Neuron (in vitro differentiated cells): ENCODE measurements around the gene SDK2.
"Not testable (repeated sequence)": the region's sequence is repeated elsewhere in the genome, so short reads cannot be mapped to it uniquely, and the experiment has no call there.

Experiments
- H2AFZ ChIP-seq: one replicate; pipeline ENCODE4 v1.6.1; 2013; ENCODE audit warnings: low read depth, mild to moderate bottlenecking, inconsistent platforms, low read length, moderate library complexity
- H3K27me3 ChIP-seq: one replicate; pipeline ENCODE4 v1.6.1; 2013; ENCODE audit warnings: low read length; ENCODE audit not compliant: insufficient read depth
- H3K36me3 ChIP-seq: one replicate; pipeline ENCODE4 v1.6.1; 2013; ENCODE audit warnings: low read length; ENCODE audit not compliant: insufficient read depth
- H3K4me1 ChIP-seq: one replicate; pipeline ENCODE4 v1.6.1; 2013; ENCODE audit warnings: low read length; ENCODE audit not compliant: insufficient read depth
- H3K4me3 ChIP-seq: 2 replicates; pipeline ENCODE4 v1.5.1; 2013; ENCODE audit warnings: mild to moderate bottlenecking, low read length, moderate library complexity
- H3K9me3 ChIP-seq: one replicate; pipeline ENCODE4 v1.6.1; 2013; ENCODE audit warnings: low read length

SDK2 gene

DNA sequence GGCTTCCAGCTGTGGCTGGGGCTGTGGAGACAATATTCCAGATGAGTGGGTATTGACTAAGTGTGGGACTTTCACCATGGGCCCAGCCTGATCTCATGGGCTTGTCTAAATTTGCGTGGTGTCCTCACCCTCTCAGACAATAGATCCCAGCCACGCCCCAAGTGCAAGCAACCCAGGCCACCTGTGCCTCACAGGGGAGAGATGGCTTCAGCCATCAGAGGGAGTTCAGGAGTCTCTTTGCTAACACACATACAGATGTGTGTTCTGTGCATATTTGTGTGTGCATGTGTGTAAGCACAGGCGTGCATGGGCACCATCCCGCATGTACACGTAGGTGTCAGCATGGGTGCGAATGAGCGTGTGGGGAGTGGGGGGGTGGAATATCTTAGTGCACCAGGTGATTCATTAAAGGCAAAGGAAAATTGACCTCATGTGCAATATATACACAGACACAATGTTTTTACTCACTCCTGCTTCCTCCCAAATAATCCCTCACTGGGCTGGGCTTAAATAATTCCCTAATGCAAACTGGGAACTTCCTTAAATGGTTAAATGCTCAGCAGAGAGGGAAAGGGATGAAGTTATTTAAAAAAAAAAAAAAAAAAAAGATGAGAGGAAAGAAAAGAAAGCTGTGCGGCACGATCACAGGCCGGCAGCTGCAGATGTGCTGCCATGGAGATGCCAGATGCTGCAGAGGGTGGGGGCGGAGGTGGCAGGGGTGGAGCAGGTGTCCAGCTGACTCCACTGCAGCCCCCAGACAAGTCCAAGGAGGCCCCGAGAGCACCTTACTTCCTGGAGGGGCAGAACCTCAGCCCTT lies 308.4 kb downstream of the SDK2 start:
- H3K4me3 ChIP-seq: no peak overlapping the region
- H3K9me3 ChIP-seq: no peaks in the 10 kb centered on the region
- H2AFZ ChIP-seq: no peak overlapping the region
- peaks cover 23% of the 10 kb centered on the region for H3K4me1 ChIP-seq
- peaks cover 3% of the 10 kb centered on the region for H3K36me3 ChIP-seq
- no peaks in the 10 kb centered on the region for H3K27me3 ChIP-seq

DNA sequence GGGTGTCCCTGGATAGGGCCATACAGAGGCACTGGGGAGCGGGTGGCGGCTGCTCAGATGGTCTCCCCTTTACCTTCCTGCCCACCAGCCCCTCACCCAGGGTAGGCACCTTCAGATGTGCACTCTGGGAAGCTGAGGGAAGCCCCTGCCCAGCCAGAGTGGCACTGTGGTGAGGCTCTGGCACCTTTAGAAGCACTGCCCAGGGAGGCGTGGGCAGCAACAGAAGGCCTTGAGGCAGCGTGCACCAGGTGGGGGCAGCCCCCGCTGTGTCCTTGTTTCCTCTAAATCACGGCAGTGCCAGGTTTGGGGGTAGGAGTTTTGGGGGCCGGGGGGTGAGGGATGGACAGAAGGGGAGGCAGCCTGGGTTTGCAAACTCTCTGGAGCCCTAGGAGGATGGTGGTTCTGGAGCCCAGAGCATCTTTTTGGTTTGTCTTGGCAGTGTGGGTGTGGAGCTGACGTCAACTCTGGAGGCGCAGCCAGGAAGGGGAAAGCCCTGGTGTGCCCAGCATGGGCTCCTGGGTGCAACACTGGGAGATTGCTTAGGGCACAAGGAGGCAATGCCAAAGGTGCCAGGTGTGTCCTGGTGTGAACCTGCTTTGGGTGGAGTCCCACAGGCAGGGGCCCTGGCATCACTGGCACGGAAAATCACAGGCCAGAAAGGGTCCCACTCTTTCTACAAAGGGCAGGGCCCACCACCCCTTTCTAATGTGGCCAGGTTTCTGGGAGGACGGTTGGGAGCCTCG lies 309.3 kb downstream of the SDK2 start:
- Histone ChIP-seq H3K4me3 (no peak overlapping the region), H3K27me3 (no peaks in the 10 kb centered on the region), H3K9me3 (no peaks in the 10 kb centered on the region), H3K36me3 (peaks cover 3% of the 10 kb centered on the region), H2AFZ (no peak overlapping the region), H3K4me1 (peaks cover 23% of the 10 kb centered on the region)

GRCh38 chr17:73333445-73333844 lies 310.8 kb downstream of the SDK2 start:
- H3K4me1 ChIP-seq: peaks cover 23% of the 10 kb centered on the region
- H2AFZ ChIP-seq, H3K27me3 ChIP-seq, H3K36me3 ChIP-seq, H3K4me3 ChIP-seq, H3K9me3 ChIP-seq: not testable (repeated sequence)

DNA sequence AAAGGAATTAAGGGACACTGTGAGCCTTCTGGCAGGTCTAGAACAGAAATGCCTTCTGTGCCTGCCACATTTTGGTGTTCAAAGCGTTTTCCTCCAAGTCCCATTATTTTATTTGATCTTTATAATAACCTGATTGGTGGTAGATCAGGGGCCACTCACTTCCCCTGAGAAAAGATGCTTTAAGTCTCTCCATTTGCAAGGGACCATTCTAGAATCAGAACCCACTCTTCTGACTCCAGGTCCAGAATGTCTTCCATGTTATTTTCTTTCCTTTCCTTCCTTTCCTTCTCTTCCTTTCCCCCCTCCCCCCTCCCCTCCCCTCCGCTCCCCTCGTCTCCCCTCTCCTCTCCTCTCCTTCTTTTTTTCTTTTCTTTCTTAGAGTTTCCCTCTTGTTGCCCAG lies 313.2 kb downstream of the SDK2 start:
- Histone ChIP-seq H3K4me1 (peaks cover 1% of the 10 kb centered on the region), H3K9me3 (no peaks in the 10 kb centered on the region), H3K4me3 (no peak overlapping the region), H2AFZ (no peak overlapping the region), H3K27me3 (no peaks in the 10 kb centered on the region), H3K36me3 (no peaks in the 10 kb centered on the region)

- Histone ChIP-seq H3K36me3 (no peaks in the 10 kb centered on the region), H3K27me3 (no peaks in the 10 kb centered on the region)
Measured at GRCh38 chr17:73327676-73328075, 316.6 kb downstream of the SDK2 start.

DNA sequence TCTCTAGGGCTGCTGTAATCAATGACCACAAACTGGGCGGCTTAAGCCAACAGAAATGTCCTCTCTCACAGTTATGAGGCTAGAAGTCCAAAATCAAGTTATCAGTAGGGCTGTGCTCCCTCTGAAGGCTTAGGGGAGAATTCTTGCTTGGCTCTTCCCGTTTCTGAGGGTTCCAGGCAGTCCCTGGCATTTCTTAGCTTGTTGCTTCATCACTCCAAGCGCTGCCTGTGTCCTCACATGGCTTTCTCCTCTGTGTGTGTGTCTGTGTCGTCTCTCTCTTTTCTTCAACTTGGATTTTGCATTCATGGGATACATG lies 318.8 kb downstream of the SDK2 start:
- H3K4me3 ChIP-seq: no peak overlapping the region
- H3K27me3 ChIP-seq: no peaks in the 10 kb centered on the region
- peaks cover 12% of the 10 kb centered on the region for H3K4me1 ChIP-seq
- H3K9me3 ChIP-seq: no peaks in the 10 kb centered on the region
- H3K36me3 ChIP-seq: no peaks in the 10 kb centered on the region
- no peak overlapping the region for H2AFZ ChIP-seq

More at GRCh38 chr17:73327676-73328075, 316.6 kb downstream of the SDK2 start:
- no peaks in the 10 kb centered on the region for H3K9me3 ChIP-seq
- H2AFZ ChIP-seq: no peak overlapping the region
- H3K4me3 ChIP-seq: no peak overlapping the region
- H3K4me1 ChIP-seq: peaks cover 6% of the 10 kb centered on the region

DNA sequence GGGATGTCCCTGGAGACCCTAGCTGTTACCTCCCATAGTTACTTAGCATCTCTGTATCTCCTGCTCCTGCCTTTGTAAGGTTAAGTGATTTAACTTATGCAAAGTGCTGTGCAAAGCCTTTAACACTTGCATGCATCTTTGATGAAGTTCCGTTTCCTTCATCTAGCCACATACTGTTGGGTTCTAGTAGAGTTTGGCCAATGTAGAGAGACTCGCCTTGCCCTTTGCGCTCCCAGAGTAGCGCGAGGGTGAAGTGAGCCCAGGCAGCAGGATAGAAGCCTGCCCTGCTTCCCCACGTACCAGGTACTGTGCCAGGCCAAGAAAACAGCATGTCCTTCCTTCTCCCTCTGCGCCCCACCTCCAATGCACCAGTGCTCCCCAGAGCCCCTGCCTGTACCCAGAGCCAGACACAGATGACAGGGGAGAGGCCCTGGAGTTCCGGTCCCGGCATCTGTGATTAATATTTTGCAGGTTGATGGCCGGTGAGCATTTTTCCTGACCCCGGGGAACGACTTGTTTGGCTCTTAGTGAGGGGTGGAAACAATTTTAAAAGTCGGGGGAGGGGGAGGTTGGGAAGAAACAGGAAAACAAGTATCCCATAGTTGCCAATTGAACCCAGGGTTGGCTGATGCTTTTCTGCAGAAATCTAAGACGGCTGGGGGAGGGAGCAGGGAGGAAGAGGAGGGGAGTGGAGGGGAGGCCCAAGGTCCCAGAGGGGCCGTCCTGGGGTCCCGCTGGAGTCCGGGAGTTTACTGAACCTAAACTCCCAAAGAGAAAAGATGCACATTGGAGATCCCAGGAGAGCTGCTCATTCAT lies 319.3 kb downstream of the SDK2 start:
- Histone ChIP-seq H3K27me3 (no peaks in the 10 kb centered on the region), H3K9me3 (no peaks in the 10 kb centered on the region), H3K4me3 (no peak overlapping the region), H2AFZ (no peak overlapping the region), H3K4me1 (peaks cover 13% of the 10 kb centered on the region), H3K36me3 (no peaks in the 10 kb centered on the region)

GRCh38 chr17:73324160-73324475 lies 320.1 kb downstream of the SDK2 start:
- Histone ChIP-seq H2AFZ (no peak overlapping the region), H3K36me3 (no peaks in the 10 kb centered on the region), H3K27me3 (no peaks in the 10 kb centered on the region), H3K4me3 (no peak overlapping the region), H3K9me3 (no peaks in the 10 kb centered on the region), H3K4me1 (peaks cover 13% of the 10 kb centered on the region)

- H3K4me3 ChIP-seq: no peak overlapping the region
Measured at GRCh38 chr17:73323409-73324159, 320.7 kb downstream of the SDK2 start.

GRCh38 chr17:73320601-73321264 lies 323.5 kb downstream of the SDK2 start:
- Histone ChIP-seq H2AFZ (no peak overlapping the region), H3K4me1 (peaks cover 21% of the 10 kb centered on the region)

More at GRCh38 chr17:73323409-73324159, 320.7 kb downstream of the SDK2 start:
- Histone ChIP-seq H2AFZ (no peak overlapping the region), H3K27me3 (no peaks in the 10 kb centered on the region), H3K4me1 (peaks cover 16% of the 10 kb centered on the region), H3K9me3 (no peaks in the 10 kb centered on the region), H3K36me3 (no peaks in the 10 kb centered on the region)

GRCh38 chr17:73319766-73320165 lies 324.5 kb downstream of the SDK2 start:
- no peak overlapping the region for H2AFZ ChIP-seq
- H3K4me3 ChIP-seq: no peak overlapping the region
- H3K27me3 ChIP-seq: no peaks in the 10 kb centered on the region
- no peaks in the 10 kb centered on the region for H3K36me3 ChIP-seq
- peaks cover 21% of the 10 kb centered on the region for H3K4me1 ChIP-seq
- no peaks in the 10 kb centered on the region for H3K9me3 ChIP-seq

More at GRCh38 chr17:73320601-73321264, 323.5 kb downstream of the SDK2 start:
- Histone ChIP-seq H3K36me3 (no peaks in the 10 kb centered on the region), H3K9me3 (no peaks in the 10 kb centered on the region), H3K4me3 (no peak overlapping the region), H3K27me3 (no peaks in the 10 kb centered on the region)

DNA sequence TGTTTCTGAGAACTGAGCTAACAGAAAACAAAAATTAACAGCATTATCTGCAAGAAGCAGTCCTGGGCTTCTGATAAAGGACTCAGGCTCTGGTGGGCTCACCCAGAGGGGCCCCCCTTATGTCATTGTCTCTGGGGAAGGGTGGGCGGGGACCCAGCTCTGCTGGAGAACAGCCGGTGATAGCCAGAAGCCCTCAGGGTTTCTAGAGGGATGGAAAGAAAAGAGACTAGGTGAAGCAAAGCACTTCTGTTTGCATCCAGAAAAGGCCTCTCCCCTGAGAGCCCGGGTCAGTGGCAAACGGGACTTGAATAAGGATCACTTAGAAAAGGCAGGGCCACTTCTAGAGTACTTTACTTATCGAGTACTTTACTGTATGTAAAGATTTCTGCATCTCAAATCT lies 325.4 kb downstream of the SDK2 start:
- Histone ChIP-seq H3K9me3 (no peaks in the 10 kb centered on the region), H3K36me3 (no peaks in the 10 kb centered on the region), H3K4me1 (peaks cover 19% of the 10 kb centered on the region), H2AFZ (no peak overlapping the region), H3K4me3 (no peak overlapping the region), H3K27me3 (no peaks in the 10 kb centered on the region)
